KMS-11 (cell line): ENCODE results near the gene SPATS2.

Experiments
- H2AFZ ChIP-seq: fragments of 200-600 bp; sonication (generic); 2 replicates; pipeline ENCODE4 v1.6.1; 2016; ENCODE audit warnings: antibody characterized with exemption, mixed run types, low read depth
- H3K27ac ChIP-seq: fragments of 200-600 bp; sonication (generic); 2 replicates; pipeline ENCODE4 v1.6.1; 2016; ENCODE audit warnings: mild to moderate bottlenecking, mixed run types
- H3K27me3 ChIP-seq: fragments of 200-600 bp; sonication (generic); 2 replicates; pipeline ENCODE4 v1.6.1; 2017; ENCODE audit warnings: mild to moderate bottlenecking, low read depth, mixed run types, moderate library complexity; ENCODE audit not compliant: insufficient read depth
- H3K36me3 ChIP-seq: fragments of 200-600 bp; sonication (generic); 2 replicates; pipeline ENCODE4 v1.6.1; 2017; ENCODE audit warnings: mild to moderate bottlenecking, mixed run types; ENCODE audit not compliant: insufficient read depth
- H3K4me1 ChIP-seq: fragments of 200-600 bp; sonication (generic); 2 replicates; pipeline ENCODE4 v1.6.1; 2016; ENCODE audit warnings: mild to moderate bottlenecking, low read depth, mixed run types; ENCODE audit not compliant: poor library complexity, severe bottlenecking
- H3K4me2 ChIP-seq: fragments of 200-600 bp; sonication (generic); 2 replicates; pipeline ENCODE4 v1.7.0; 2016; ENCODE audit warnings: mild to moderate bottlenecking, mixed run types
- H3K4me3 ChIP-seq: fragments of 200-600 bp; sonication (generic); IDR thresholded peaks from 2 replicates; pipeline ENCODE4 v1.6.1; 2017; ENCODE audit warnings: low read depth, low read length, mixed read lengths; ENCODE audit not compliant: insufficient read depth
- H3K79me2 ChIP-seq: fragments of 200-600 bp; sonication (generic); 2 replicates; pipeline ENCODE4 v1.6.1; 2016; ENCODE audit warnings: low read depth, mixed run types; ENCODE audit not compliant: insufficient read depth
- H3K9ac ChIP-seq: fragments of 200-600 bp; sonication (generic); 2 replicates; pipeline ENCODE4 v1.6.1; 2016; ENCODE audit warnings: mild to moderate bottlenecking, mixed run types
- H4K20me1 ChIP-seq: fragments of 200-600 bp; sonication (generic); 2 replicates; pipeline ENCODE4 v1.6.1; 2016; ENCODE audit warnings: mild to moderate bottlenecking, mixed run types; ENCODE audit not compliant: insufficient read depth
- TF ChIP-seq, protein P1 (sequence below): fragments of 200-600 bp; sonication (generic); conservative IDR thresholded peaks from 2 replicates; pipeline ENCODE4 v1.6.1; 2017; ENCODE audit warnings: low read depth, mild to moderate bottlenecking, antibody characterized with exemption, low read length, moderate library complexity, mixed read lengths

SPATS2 gene

GRCh38 chr12:49515266-49515665 lies 148.0 kb downstream of the SPATS2 start:
- Histone ChIP-seq H3K4me2 (no peak overlapping the region), H3K4me3 (no peak overlapping the region), H3K4me1 (peaks cover 19% of the 10 kb centered on the region), H3K27me3 (no peaks in the 10 kb centered on the region), H3K27ac (no peak overlapping the region), H4K20me1 (no peaks in the 10 kb centered on the region), H2AFZ (no peak overlapping the region), H3K36me3 (no peaks in the 10 kb centered on the region), H3K79me2 (no peaks in the 10 kb centered on the region), H3K9ac (no peak overlapping the region)
- TF ChIP-seq, protein P1, sequence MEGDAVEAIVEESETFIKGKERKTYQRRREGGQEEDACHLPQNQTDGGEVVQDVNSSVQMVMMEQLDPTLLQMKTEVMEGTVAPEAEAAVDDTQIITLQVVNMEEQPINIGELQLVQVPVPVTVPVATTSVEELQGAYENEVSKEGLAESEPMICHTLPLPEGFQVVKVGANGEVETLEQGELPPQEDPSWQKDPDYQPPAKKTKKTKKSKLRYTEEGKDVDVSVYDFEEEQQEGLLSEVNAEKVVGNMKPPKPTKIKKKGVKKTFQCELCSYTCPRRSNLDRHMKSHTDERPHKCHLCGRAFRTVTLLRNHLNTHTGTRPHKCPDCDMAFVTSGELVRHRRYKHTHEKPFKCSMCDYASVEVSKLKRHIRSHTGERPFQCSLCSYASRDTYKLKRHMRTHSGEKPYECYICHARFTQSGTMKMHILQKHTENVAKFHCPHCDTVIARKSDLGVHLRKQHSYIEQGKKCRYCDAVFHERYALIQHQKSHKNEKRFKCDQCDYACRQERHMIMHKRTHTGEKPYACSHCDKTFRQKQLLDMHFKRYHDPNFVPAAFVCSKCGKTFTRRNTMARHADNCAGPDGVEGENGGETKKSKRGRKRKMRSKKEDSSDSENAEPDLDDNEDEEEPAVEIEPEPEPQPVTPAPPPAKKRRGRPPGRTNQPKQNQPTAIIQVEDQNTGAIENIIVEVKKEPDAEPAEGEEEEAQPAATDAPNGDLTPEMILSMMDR: no peak

- TF ChIP-seq, protein P1: no peak
- no peak overlapping the region for H3K4me2 ChIP-seq
- H3K9ac ChIP-seq: no peak overlapping the region
- H3K27me3 ChIP-seq: no peaks in the 10 kb centered on the region
- no peak overlapping the region for H3K4me3 ChIP-seq
- H3K27ac ChIP-seq: no peak overlapping the region
- H3K4me1 ChIP-seq: no peaks in the 10 kb centered on the region
- H3K79me2 ChIP-seq: no peaks in the 10 kb centered on the region
- H4K20me1 ChIP-seq: no peaks in the 10 kb centered on the region
- H2AFZ ChIP-seq: no peak overlapping the region
- no peaks in the 10 kb centered on the region for H3K36me3 ChIP-seq
These were observed 151.8 kb downstream of the SPATS2 start for GRCh38 chr12:49518914-49519573.

DNA sequence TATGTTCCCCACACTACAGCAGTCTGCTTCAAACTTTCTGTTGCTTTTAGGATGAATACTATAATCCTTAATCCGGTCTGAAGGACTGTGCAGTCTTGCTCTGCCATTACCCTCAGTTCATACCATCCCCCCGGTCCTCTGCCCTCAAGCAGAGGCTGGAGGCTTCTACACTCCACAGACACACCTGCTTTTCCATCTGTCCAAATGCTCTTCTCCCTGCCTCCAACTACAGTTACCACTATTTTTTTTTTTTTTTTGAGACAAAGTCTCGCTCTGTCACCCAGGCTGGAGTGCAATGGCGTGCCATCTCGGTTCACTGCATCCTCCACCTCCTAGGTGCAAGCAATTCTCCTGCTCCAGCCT lies 152.3 kb downstream of the SPATS2 start:
- Histone ChIP-seq H3K4me1 (no peaks in the 10 kb centered on the region), H3K36me3 (no peaks in the 10 kb centered on the region), H3K4me3 (no peak overlapping the region), H3K4me2 (no peak overlapping the region), H3K27me3 (no peaks in the 10 kb centered on the region), H3K79me2 (no peaks in the 10 kb centered on the region), H3K27ac (no peak overlapping the region), H2AFZ (no peak overlapping the region), H3K9ac (no peak overlapping the region), H4K20me1 (no peaks in the 10 kb centered on the region)
- TF ChIP-seq, protein P1: no peak

DNA sequence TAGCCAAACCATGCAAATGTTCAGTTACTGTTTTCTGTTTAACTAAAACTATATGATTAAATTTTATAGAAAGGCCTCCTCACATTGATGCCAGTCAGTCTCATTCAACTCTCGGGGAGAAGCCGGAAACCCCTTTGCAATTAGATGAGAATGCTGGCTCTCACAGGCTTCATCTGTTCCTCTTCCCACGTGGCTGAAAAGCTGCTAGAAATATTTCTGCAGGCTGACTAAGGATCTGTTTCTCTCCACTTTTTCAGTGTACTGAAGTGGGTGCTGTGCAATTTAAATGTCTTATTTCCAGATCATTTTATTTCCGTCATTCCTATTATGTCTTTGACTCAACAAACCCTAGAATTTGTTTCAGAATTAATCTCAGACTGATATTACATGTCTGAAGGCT lies 154.1 kb downstream of the SPATS2 start:
- H2AFZ ChIP-seq: no peak overlapping the region
- no peaks in the 10 kb centered on the region for H3K79me2 ChIP-seq
- H3K27ac ChIP-seq: no peak overlapping the region
- no peaks in the 10 kb centered on the region for H4K20me1 ChIP-seq
- no peak overlapping the region for H3K4me3 ChIP-seq
- H3K36me3 ChIP-seq: no peaks in the 10 kb centered on the region; the same call in 1 of the 2 replicates
- H3K27me3 ChIP-seq: no peaks in the 10 kb centered on the region
- no peak overlapping the region for H3K9ac ChIP-seq
- H3K4me2 ChIP-seq: no peak overlapping the region
- no peaks in the 10 kb centered on the region for H3K4me1 ChIP-seq
- TF ChIP-seq, protein P1: no peak
